NT2/D1 (cell line): Measurements from ENCODE around the gene GLP1R.

Source experiments
- SUZ12 ChIP-seq: IDR thresholded peaks from 2 replicates; pipeline ENCODE4 v1.6.1; 2011; ENCODE audit not compliant: insufficient read length, insufficient read depth; ENCODE audit errors: extremely low read depth
- ZNF274 ChIP-seq: IDR thresholded peaks from 2 replicates; pipeline ENCODE4 v1.6.1; 2011; ENCODE audit warnings: mild to moderate bottlenecking, low read depth, low read length

DNA sequence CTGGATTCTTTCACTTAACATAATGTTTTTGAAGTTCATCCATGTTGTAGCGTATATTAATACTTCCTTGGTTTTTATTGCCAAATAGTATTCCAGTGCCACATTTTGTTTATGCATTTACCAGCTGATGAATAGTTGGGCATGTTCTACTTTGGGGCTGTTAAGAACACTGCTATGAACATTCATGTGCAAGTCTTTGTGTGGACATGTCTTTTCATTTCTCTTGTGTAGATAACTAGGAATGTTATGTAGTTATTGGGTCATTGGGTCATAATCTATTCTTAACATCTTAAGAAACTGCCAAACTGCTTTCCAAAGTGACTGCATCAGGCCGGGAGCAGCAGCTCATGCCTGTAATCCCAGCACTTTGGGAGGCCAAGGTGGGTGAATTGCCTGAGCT lies 43.8 kb upstream of the GLP1R start:
- TF ChIP-seq ZNF274 (no peak), SUZ12 (no peak)
